GM12872 (cell line): ENCODE data around the gene KIR2DL1.
"Not testable (repeated sequence)": the region's sequence is repeated elsewhere in the genome, so short reads cannot be mapped to it uniquely, and the experiment has no call there.

Source experiments
- TF ChIP-seq, protein P1 (sequence below): IDR thresholded peaks from 3 replicates; pipeline ENCODE4 v1.5.1; 2011; ENCODE audit warnings: low read depth, mild to moderate bottlenecking, low read length, moderate library complexity; ENCODE audit not compliant: insufficient read depth

Gene KIR2DL1

DNA sequence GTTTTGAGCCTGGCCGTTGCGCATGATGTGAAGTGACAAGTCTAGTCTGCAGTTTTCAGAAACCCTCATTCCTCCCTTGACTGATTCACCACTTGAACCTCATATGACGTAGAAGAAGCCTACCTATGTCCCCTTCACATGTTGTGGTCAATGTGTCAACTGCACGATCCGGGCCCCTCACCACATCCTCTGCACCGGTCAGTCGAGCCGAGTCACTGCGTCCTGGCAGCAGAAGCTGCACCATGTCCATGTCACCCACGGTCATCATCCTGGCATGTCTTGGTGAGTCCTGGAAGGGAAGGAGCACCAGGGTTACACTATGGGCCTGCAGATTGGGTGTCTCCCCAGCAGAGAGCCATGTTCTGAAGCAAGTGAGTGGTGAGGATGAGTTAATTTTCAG, 33.8 kb downstream of the KIR2DL1 start, which contains the start of gene KIR2DL4:
Gene KIR2DL4, plus strand, starts transcription at position 201 of the 400 bp plus-strand sequence. Its CDS starts 42 bp downstream, at position 243.
- TF ChIP-seq, protein P1, sequence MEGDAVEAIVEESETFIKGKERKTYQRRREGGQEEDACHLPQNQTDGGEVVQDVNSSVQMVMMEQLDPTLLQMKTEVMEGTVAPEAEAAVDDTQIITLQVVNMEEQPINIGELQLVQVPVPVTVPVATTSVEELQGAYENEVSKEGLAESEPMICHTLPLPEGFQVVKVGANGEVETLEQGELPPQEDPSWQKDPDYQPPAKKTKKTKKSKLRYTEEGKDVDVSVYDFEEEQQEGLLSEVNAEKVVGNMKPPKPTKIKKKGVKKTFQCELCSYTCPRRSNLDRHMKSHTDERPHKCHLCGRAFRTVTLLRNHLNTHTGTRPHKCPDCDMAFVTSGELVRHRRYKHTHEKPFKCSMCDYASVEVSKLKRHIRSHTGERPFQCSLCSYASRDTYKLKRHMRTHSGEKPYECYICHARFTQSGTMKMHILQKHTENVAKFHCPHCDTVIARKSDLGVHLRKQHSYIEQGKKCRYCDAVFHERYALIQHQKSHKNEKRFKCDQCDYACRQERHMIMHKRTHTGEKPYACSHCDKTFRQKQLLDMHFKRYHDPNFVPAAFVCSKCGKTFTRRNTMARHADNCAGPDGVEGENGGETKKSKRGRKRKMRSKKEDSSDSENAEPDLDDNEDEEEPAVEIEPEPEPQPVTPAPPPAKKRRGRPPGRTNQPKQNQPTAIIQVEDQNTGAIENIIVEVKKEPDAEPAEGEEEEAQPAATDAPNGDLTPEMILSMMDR, result no peak

DNA sequence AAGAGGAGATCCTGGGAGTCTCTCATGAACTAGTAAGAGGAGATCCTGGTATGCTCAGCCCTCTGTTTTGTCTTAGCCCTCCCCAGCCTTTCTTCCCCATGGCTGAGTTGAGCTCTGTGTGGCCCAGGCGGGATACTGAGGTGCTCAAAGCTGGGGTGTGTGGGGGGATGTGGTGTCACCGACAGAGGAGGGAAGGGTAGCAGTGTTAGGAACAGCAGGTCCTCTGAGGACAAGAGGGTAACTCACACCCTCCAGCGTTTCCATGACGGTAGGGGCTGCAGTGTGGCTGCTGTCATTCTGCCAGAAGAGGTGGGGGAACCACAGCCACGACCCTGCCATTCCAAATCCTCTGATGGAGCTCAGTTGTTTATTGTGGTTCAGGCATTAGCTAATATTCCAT, 34.5 kb downstream of the KIR2DL1 start:
- TF ChIP-seq, protein P1, result no peak

DNA sequence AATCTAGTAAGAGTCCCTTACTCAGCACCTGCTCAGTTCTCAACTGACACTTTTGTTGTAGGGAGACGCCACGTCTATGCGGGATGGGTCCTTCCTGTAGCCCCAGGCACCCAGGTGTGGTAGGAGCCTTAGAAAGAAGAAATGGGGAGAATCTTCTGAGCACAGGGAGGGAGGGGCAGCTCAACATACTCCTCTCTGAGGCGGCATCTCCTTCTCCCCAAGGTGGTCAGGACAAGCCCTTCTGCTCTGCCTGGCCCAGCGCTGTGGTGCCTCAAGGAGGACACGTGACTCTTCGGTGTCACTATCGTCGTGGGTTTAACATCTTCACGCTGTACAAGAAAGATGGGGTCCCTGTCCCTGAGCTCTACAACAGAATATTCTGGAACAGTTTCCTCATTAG, 35.0 kb downstream of the KIR2DL1 start:
- TF ChIP-seq, protein P1, result no peak

DNA sequence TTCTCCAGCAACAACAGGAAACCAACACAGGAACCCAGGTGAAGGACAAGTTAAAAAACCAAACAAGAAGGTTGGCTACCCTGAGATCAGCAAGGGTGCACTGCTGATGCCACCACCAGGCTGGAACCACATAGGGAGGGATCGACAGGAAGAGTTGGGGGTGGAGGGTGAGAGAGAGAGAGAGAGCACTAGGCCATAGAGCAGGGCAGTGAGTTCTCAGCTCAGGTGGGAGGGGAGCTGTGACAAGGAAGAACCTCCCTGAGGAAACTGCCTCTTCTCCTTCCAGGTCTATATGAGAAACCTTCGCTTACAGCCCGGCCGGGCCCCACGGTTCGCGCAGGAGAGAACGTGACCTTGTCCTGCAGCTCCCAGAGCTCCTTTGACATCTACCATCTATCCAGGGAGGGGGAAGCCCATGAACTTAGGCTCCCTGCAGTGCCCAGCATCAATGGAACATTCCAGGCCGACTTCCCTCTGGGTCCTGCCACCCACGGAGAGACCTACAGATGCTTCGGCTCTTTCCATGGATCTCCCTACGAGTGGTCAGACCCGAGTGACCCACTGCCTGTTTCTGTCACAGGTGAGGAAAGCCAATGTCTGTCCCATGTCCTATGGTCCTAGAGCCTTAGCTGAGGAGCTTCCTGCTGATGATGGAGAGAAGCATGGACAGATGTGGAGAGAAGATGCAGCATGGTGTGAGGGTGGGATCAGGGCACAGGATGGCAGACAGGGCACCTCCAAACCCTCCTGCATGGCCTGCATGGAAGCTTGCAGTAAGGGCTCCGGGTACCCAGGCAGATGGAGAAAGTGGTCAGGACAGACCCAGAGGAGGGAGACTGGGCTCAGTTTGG, 36.3 kb downstream of the KIR2DL1 start:
- TF ChIP-seq, protein P1, result no peak

DNA sequence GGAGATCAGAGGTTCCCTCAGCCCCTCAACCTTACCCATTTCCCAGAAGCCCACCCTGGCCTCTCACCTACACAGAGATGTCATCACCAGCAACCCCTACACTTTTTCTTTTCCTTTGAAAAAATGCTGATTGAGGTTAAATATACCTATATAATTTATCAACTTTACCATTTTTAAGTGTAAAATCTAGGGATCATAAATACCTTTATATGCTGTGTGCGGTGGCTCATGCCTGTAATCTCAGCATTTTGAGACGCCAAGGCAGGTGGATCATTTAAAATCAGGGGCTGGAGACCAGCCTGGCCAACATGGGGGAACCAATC, 36.9 kb downstream of the KIR2DL1 start:
- TF ChIP-seq, protein P1, result no peak

DNA sequence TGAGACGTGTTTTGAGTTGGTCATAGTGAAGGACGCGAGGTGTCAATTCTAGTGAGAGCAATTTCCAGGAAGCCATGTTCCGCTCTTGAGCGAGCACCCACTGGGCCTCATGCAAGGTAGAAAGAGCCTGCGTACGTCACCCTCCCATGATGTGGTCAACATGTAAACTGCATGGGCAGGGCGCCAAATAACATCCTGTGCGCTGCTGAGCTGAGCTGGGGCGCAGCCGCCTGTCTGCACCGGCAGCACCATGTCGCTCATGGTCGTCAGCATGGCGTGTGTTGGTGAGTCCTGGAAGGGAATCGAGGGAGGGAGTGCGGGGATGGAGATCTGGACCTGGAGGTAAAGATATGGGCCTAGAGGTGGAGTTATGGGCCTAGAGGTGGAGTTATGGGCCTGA, 46.7 kb downstream of the KIR2DL1 start, which contains the start of gene KIR3DL1:
Gene KIR3DL1, plus strand, starts transcription at position 218 of the 400 bp plus-strand sequence.
- TF ChIP-seq, protein P1, result not testable (repeated sequence)

DNA sequence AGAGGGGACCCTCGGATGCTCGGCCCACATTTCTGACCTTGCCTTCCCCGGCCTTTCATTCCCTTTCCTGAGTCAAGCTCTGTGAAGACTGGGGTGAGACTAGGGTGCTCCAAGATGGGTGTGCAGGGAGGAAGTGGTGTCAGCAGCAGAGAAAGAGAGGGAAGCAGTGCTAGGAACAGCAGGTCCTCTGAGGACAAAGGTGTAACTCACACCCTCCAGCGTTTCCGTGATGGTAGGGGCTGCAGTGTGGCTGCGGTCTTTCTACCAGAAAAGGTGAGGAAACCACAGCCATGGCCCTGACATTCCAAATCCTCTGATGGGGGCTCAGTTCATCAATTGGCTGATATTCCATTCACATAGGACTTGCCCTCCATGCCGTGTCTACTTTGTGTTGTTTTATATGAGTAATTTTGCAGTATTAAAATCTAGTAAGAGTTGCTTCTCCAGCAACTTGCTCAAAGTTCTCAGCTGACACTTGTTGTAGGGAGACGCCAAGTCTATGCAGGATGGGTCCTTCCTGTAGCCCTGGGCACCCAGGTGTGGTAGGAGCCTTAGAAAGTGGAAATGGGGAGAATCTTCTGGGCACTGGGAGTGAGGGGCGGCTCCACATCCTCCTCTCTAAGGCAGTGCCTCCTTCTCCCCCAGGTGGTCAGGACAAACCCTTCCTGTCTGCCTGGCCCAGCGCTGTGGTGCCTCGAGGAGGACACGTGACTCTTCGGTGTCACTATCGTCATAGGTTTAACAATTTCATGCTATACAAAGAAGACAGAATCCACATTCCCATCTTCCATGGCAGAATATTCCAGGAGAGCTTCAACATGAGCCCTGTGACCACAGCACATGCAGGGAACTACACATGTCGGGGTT, 48.3 kb downstream of the KIR2DL1 start:
- TF ChIP-seq, protein P1, result no peak
